GM21825 (cell line): ENCODE measurements around the gene KCTD12.
"Not testable (repeated sequence)": the region's sequence is repeated elsewhere in the genome, so short reads cannot be mapped to it uniquely, and the experiment has no call there.

Experiments used
- ATAC-seq: cut with Tn5 transposase; IDR thresholded peaks from one replicate; pipeline ENCODE4 v1.9.1; 2021; ENCODE audit warnings: mild to moderate bottlenecking, moderate library complexity; ENCODE audit not compliant: unreplicated experiment

The KCTD12 gene

GRCh38 chr13:76886292-76887075 lies at the start of gene KCTD12:
KCTD12 (minus strand) TSS chr13:76886405; CDS start chr13:76886148, 257 bp downstream.
- ATAC-seq = peak; percentile 65

- no peak for ATAC-seq
These were observed 48.5 kb upstream of the KCTD12 start for GRCh38 chr13:76934671-76935070.

DNA sequence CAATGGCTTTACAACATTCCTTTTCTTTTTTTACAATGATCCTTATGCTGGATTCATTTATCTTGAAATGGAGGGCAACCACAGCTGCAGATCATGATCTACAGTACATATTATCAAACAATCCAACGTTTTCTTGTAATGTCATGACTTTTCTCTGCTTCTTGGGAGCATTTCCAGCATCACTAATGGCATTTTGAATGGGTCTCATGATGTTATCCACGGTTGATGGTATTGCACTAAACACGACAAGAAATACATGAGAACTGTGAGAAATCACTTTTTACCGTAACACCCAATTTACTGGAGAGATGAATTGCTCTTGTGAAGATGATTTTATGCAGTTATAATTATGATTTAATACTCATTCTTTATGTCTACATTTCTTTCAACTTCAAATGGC lies 45.9 kb upstream of the KCTD12 start:
- no peak for ATAC-seq

DNA sequence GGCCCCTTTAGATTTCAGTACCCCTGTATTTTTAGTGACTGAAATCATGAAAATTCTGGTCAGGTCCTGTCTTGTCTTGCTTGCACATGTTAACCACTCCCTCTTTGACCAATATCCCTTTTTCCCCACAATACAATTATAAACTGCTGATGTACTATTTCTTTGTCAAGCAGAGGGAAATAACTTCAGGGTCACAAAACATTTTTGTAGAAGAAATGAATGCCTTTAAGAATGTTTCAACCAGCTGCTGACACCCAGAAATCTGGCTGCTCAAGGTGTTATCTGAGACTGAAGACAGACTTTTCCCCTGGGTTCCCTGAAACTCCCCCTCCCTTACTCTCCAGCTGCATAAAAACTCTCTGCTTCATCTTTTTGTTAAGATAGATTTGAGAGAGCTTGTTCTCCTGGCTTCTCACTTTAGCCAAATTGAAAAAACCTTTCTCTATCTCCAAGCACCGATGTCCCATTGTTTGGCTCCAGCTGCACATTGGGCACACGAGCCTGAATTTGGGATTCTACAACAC lies 43.7 kb upstream of the KCTD12 start:
- no peak for ATAC-seq

GRCh38 chr13:76929320-76929719 lies 43.1 kb upstream of the KCTD12 start:
- no peak for ATAC-seq

- ATAC-seq = no peak
These were observed 42.3 kb upstream of the KCTD12 start for GRCh38 chr13:76928456-76928855.

DNA sequence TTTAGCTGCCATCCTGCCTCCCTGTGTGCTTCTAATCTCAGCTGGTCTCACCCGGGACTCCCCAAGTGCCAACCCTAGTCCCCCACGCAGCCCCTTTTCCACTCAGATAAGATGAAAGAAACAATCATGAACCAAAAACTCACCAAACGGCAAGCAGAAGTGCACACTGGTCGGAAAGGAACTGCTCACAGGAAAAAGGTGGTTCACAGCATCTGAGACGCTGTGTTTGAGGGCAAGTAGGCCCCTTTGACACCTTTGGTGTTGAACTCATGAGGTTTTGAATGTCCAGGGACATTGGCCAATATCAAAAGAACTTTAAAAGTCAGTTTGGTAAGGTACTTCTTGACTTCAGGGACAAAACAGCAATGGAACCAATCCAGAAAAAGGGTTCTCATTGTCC lies 41.8 kb upstream of the KCTD12 start:
- ATAC-seq = no peak

DNA sequence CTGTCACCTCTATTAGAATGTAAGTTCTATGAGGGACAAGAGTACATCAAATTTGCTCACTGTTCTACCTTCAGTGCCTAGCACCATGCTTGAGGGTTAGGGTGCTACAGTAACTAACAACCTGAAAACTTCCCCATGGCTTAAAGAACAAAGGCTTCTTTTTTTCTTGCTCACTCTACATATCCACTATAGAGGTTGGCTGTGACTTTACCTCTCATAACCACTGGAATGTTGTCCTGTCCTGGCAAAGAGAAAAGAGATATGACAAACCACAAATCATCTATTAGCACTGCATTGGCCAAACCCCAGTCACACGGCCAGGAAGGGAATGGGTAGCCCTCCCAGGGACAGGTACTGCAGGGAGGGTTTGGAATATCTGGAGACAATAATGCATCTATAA lies 38.9 kb upstream of the KCTD12 start:
- ATAC-seq = no peak

- ATAC-seq = no peak
These were observed 35.3 kb upstream of the KCTD12 start for GRCh38 chr13:76921516-76921915.

DNA sequence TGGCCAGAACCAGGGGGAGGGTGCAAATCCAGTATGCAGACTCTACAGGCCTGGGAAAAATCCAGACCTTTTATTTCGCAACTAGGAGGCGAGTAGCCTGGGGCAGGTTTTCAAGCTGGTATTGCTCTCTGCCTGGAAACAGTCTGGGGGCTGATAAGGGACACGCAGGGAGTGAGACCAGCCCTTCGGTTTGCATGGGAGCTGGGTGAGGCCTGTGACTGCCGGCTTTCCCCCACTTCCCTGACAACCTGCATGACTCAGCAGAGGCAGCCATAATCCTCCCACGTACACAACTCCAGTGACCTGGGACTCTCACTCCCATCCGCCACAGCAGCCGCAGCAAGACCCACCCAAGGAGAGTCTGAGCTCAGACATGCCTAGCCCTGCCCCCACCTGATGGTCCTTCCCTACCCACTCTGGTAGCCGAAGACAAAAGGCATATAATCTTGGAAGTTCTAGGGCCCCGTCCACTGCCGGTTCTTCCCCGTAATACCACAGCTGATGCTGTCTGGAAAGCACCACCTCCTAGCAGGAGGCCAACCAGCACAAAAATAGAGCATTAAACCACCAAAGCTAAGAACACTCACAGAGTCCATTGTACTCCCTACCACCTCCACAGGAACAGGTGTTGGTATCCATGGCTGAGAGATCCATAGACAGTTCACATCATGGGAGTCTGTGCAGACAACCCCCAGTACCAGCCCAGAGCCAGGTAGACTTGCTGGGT lies 31.7 kb upstream of the KCTD12 start:
- ATAC-seq = not testable (repeated sequence)

DNA sequence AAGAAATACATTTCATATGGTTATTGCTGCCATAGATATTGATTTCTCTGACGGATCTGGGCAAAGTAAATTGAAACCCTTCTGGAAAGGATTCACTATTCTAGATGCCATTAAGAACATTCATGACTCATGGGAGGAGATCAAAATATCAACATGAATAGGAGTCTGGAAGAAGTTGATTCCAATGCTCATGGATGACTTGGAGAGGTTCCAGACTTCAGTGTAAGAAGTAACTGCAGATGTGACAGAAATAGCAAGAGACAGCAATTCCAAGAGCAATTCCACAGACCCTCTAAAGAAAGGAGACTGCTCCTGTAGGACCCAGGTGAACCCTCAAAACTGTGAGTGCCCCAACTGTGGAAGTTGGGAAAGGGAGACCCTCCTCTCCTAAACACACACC lies 30.9 kb upstream of the KCTD12 start:
- ATAC-seq = no peak

DNA sequence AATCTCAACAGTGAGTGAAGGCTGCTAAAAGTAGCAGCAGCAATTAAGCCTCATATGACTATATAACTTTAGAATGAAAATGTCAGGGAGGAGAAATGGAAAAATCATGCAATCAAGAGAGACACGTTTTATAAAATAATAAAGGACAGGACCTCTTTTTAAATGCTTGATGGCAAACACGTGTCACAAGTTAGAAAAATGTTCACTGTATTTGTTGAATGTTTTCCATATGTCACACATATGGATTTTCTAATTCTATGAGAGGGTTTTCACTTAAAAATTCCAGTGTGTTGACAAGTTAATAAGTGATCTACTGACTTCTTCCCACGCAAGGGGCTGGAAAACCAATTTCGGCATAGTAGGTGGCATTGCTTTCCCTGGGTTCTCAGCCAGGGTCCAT lies 27.7 kb upstream of the KCTD12 start:
- no peak for ATAC-seq

DNA sequence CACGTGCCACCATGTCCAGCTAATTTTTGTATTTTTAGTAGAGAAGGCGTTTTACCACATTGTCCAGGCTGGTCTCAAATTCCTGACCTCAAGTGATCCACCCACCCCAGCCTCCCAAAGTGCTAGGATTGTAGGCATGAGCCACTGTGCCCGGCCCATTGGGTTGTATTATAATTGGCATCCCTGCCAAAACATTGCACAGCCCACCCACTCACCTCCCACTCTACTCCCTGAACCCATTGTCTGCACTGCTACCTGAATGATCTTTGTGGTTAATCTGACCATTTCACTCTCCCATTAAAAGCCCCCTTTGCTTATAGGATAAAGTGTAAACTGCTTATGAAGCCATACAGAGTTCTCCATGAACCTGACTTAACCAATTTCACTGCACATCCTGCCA lies 26.3 kb upstream of the KCTD12 start:
- no peak for ATAC-seq

GRCh38 chr13:76904507-76904906 lies 18.3 kb upstream of the KCTD12 start:
- no peak for ATAC-seq

DNA sequence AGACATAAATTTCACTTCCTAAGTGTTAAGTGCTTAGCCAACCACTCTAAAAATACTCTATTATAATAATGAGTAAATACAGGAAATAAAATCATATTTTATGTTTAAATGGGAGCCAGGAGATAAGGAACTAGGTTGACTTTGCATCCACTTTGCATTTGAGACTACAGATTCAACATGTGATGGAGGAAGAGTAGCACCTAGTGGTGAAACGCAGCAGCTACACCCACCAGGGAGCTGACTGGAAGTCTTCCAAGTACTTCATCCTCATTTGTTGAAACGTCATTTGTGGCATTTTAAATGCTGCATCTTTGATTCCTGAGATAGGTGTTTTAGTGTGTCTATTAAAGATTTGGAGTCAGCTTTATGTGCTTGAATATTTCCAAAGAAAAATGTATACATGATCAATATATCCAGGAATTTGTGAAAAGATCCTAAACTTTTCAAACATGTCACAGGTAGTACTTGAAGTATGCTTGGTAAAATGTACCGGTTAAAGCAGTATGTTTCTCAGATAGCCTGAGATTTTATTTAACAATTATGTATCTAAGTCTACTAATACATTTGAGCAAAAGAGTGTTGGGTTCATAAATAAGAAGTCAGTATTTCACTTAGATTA lies 17.4 kb upstream of the KCTD12 start:
- ATAC-seq = peak; percentile 92

- not testable (repeated sequence) for ATAC-seq
These were observed 12.9 kb upstream of the KCTD12 start for GRCh38 chr13:76899066-76899465.

- ATAC-seq = not testable (repeated sequence)
These were observed 11.0 kb upstream of the KCTD12 start for GRCh38 chr13:76897171-76897570.

DNA sequence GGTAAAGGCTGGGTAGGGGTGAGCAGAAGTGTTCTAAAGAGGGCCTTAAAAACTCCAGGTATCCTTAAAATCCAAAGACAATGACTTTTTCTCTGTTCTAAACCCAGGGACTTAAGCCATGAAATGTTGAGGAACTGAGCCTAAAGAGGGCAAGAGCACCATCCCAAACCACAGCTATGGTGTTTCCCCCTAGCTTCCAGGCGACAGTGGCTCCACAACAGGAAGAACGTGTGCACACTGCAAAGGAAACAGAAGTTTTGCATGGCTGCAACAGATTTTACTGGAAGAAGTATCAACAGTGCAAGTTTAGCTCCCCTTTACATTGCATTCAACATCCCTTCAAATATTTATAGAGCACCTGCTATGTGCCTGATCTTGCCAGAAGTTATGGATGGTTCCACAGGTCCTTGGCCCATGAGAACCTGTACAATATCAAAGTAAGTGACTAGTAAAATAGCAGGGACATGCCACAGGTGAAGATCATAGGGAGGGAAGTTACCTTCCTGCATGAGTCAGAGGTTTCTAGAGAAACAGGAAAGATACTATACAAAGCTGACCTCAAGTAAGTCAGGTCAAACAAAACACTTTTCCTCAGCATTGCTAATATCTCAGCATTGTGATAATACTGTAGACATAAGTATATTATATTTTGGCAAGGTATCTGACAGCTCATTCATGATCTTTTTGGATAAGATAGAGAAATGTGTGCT lies 8.4 kb upstream of the KCTD12 start:
- peak; percentile 83 for ATAC-seq

DNA sequence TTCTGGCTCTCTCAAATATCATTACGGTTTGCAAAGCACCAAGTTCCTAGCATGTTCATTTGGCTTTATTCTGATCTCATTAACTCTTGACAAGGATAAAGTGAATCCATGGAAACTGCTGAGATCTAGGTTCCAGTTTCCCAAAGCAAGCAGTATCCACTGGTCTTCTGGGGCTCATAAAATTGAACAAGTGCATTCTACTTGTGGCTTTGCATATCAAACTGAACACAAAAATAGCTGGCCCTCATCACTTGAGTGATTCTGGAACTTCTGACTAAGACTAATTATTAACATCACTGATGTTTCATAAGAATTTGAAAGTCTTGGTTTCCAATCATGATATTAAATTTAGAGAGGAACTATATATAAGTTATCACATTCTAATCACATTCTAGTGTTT lies 6.3 kb upstream of the KCTD12 start:
- ATAC-seq = peak; percentile 52

- no peak for ATAC-seq
These were observed 3.8 kb upstream of the KCTD12 start for GRCh38 chr13:76890021-76890420.

DNA sequence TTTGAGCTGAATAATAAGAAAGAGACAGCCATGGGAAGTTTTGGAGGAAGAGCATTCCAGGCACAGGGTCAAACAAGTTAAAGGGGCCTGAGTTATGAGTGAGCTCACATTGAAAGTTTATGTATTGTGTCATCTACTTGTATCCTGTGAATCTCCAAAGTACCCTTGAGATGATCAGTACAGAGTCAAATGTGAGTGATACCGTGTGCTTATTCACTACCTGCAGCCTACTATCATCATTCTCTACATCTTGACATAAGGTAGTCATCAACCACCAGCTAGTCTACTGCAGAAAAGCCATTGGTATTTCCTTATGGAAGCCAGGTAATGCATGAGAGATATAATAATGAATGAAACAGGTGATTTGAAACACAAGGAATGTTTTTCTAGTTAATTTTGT lies 3.0 kb upstream of the KCTD12 start:
- no peak for ATAC-seq
